GM21786 (cell line): ENCODE measurements around the gene KCNQ1OT1.

Source experiments
- ATAC-seq: cut with Tn5 transposase; IDR thresholded peaks from one replicate; pipeline ENCODE4 v1.9.1; 2021; ENCODE audit not compliant: unreplicated experiment

KCNQ1OT1 gene

GRCh38 chr11:2688381-2689231, 11.2 kb downstream of the KCNQ1OT1 start:
- ATAC-seq: no peak

DNA sequence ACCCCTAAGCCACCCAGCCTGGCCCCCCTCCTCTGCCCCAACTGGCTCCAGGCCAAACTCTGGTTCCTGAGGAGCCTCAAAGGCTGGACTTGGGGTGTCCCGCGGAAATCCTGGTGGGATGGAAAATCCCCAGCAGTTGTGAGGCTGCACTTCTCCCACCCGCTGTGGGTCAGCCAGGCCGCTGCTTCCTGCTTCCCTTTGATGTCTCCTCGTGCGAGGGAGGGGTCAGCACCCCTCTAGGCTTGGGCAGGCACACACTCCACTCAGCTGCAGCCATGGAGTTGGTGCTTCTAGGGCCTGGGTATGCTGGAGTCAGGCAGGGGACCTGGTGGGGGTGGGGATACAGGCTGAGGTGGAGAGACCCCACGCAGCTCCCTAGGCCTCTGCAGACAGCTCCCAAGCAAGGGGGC, 12.0 kb downstream of the KCNQ1OT1 start:
- no peak for ATAC-seq

GRCh38 chr11:2687223-2687530, 12.6 kb downstream of the KCNQ1OT1 start:
- ATAC-seq: no peak

- ATAC-seq: no peak
These were observed 13.2 kb downstream of the KCNQ1OT1 start for GRCh38 chr11:2686360-2687222.

GRCh38 chr11:2685566-2686359, 14.0 kb downstream of the KCNQ1OT1 start:
- no peak for ATAC-seq

DNA sequence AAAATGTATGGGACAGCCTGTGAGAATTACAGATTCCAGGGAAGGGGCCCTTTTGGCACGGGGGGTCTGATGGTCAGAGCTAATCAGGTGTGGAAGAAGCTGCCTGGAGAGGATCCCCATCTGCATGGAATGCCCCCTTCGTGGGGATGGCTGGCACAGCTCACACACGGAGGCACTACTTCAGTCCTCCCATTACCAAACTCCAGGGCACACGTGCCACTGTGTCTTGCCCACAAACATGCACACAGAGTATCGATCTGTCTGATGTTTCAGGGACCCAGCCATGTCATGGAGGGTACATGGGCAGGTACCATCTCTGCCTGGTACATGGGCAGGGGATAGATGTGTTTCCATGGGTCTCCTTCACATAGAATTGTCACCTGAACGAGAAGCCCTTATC, 14.7 kb downstream of the KCNQ1OT1 start:
- ATAC-seq: no peak

GRCh38 chr11:2684581-2684980, 15.2 kb downstream of the KCNQ1OT1 start:
- ATAC-seq: no peak

- ATAC-seq: no peak
These were observed 16.0 kb downstream of the KCNQ1OT1 start for GRCh38 chr11:2683806-2684205.

- ATAC-seq: no peak
These were observed 18.2 kb downstream of the KCNQ1OT1 start for GRCh38 chr11:2681408-2682145.

DNA sequence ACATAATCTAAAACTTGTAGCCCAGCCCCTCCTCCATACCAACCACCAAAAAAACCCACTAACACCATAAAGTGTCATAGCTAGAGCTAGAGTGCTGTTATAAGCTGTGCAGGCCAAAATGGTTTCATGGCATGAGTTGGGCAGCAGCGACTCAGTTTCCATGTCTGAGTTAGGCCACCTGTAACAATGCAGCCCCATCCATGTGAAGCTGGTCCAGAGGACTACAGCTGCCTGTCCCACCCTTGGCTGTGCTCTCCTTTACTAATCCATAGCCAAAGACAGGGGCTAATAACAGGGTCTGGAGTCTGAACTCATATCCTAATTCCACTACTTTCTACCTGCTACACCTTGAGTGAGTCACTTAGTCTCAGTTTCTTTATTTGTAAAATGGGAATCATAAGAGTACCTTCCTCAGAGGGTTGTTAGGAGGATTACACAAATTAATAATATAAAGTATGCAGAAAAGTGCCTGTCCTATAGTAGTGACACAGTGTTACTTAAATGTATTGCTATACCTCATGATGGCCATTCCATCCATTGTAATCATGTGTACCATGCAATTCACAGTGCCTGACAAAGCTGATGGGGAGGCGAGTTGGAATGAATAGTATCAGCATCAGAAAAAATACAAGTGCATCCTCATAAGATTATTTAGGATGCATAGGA, 20.6 kb downstream of the KCNQ1OT1 start:
- ATAC-seq: no peak

GRCh38 chr11:2678396-2678795, 21.4 kb downstream of the KCNQ1OT1 start:
- ATAC-seq: no peak

GRCh38 chr11:2677127-2677526, 22.7 kb downstream of the KCNQ1OT1 start:
- peak; percentile 45 for ATAC-seq

- no peak for ATAC-seq
These were observed 24.3 kb downstream of the KCNQ1OT1 start for GRCh38 chr11:2675540-2675939.

DNA sequence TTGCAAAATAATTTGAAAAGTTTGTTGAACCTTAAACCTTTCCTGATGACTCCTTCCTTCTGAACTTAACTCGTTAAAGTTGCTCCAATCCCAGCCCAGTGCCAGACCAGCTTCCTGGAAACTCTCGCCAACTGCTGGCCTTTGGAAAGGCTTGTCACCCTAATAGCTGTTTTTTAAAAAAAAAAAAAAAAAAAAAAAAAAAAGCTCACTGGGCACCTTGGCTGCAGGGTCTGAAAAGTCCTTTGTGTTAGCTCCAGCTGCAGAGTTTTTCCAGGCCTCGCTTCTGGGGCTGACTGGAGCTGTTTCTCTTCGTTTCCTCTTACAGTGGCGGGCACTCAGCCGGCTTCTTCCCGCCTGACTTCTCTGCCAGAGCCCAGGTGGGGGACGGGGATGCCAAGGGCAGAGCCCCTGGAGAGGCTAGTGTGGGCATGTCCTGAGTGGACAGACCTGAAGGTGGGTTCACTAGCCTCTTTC, 25.1 kb downstream of the KCNQ1OT1 start:
- ATAC-seq: no peak

DNA sequence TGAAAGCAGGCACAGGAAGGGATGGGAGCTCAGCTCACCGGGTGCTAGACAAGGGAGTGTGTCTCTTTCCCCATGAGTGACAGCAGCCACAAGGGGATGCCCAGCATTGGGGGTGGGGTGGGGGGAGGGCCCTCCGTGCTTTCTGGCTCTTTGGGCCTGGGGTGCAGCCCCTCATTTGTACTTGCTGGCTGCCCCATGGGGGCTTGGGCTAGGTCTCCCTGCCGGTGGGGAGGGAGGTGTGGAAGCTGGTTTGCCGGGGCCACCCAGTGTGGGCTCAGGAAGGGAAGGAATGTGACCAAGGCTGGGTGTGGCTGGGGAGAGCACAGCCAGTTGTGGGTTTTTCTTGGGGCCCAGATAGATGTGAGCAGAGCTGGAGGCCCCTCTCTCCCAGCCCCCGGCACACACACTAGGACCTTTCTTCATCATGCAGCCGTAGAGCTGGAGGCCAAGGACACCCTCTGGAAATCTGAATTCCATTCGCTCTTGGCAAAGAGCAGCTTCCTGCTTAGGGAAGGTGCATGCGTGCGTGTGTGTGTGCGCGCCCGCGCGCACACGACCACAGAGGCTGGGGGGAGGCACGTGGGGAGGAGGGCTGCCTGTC, 25.8 kb downstream of the KCNQ1OT1 start:
- ATAC-seq: no peak

DNA sequence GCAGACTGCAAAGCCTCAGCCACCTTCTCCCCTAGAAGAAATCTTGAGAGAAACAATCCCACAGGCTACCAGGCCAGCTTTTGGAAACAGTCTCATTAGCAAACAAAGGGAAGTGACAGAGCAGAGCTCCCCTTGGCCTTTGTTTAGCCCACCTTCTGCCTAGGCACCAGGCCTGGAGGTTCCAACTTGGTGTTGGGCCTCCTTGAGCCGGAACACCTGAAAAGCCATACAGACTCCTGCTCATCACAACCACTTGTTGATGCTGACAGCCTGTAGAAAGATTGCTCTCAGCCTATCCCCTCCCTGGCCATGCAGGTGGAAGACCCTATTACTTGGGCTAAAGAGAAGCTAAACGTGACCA, 26.6 kb downstream of the KCNQ1OT1 start:
- no peak for ATAC-seq

- ATAC-seq: no peak
These were observed 27.1 kb downstream of the KCNQ1OT1 start for GRCh38 chr11:2672553-2673249.

- ATAC-seq: no peak
These were observed 28.0 kb downstream of the KCNQ1OT1 start for GRCh38 chr11:2671748-2672147.

DNA sequence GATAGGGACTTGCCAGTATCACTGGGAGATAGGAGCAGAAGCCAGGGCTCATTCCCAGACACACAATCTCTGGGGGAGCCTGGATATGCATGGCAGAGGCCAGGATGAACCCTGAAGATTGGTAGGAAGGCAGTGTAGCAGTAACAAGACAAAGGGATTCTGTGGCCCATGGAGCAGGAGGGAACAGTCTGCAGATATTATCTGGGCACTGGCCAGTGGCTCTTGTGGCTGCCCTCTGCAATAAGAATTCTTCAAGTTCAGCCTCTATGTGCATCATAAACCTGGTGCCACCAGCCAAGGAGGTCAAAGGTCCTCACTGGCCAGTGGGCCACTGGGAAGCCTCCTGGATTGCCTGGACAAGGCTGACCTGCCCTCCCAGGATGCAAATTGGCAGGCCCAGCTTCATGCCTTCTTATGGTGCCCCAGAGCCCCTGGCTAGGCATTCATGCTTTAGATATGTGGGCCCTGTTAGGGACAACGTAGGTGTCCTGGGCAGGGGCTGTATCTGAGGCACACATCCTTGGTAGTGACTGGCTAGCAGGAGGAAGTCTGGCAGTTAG, 29.2 kb downstream of the KCNQ1OT1 start:
- ATAC-seq: no peak
